NCI-H1436 (cell line): ENCODE measurements around the gene AAK1.
"Not testable (repeated sequence)": the region's sequence is repeated elsewhere in the genome, so short reads cannot be mapped to it uniquely, and the experiment has no call there.

Source experiments
- DNase-seq: peaks from one replicate; lab custom pipeline; 2025; lab: John Stamatoyannopoulos, UW

AAK1 gene

GRCh38 chr2:69659941-69660483 lies 16.5 kb upstream of the AAK1 start:
- DNase-seq, result no peak

GRCh38 chr2:69659349-69659748 lies 15.8 kb upstream of the AAK1 start:
- no peak for DNase-seq

GRCh38 chr2:69652206-69652605 lies 8.7 kb upstream of the AAK1 start:
- no peak for DNase-seq

- not testable (repeated sequence) for DNase-seq
Measured at GRCh38 chr2:69647196-69647595, 3.7 kb upstream of the AAK1 start.

DNA sequence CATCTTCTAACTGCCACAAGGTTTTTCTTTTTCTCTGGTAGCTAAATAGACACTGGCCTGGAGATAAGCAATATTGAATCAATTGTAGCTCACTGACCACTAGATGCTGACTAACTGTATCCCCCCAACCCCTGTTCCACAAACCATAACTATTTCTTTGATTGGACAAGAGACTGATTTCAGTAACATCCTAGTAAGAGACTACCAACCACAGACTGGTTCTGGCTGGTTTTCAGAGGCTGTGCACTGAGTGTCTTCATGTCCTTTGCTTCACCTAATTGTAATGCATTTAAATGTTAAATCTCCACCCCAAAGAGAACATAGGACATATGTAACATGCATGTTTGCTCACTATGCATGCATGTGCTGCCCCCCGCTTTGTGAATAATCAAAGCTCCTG lies 3.2 kb upstream of the AAK1 start:
- no peak for DNase-seq

DNA sequence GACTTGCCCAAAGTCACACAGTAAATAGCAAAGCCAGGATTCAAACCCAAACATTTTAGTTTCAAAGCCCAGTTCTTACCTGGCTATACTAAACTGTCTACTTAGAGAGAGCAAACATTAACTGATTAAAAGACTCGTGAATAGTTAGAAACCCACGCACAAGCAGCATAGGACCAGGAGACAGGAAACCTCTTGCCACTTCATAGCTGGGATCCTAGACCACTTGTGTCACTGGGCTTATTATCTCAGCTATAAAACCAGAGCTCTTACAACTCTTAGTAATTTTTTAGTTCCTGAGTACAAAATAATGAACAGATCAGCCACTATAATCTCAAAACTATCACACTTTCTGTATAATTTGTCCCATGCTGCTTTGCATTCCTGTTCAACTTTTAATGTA lies 2.4 kb upstream of the AAK1 start:
- DNase-seq, result no peak

- no peak for DNase-seq
Measured at GRCh38 chr2:69645031-69645431, 1.5 kb upstream of the AAK1 start.

DNA sequence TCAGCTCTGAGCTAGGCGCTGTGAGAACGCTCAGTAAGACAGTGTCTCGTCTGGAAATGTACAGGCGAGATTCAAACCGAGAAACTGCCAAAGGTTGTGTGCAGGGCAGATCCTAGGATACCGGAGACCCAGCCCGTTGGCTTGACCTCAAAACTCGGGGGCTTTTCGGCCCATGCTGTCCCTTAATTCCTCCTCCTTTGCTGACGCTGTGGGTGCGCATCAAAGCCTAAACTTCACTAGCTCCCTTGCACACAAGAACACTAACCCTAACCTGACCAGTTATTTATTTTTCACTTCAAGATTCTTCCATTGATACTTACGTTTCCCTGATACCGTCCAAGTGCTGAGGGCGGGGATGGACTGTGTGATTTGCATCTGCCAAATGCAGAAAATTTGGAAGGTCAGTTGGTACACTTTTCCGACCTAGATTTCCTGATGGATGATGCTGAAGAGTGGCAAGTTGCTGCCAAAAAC lies 1.0 kb upstream of the AAK1 start:
- no peak for DNase-seq

- DNase-seq, result peak; percentile 8
Measured at GRCh38 chr2:69642709-69643601, 584 bp downstream of the AAK1 start.

DNA sequence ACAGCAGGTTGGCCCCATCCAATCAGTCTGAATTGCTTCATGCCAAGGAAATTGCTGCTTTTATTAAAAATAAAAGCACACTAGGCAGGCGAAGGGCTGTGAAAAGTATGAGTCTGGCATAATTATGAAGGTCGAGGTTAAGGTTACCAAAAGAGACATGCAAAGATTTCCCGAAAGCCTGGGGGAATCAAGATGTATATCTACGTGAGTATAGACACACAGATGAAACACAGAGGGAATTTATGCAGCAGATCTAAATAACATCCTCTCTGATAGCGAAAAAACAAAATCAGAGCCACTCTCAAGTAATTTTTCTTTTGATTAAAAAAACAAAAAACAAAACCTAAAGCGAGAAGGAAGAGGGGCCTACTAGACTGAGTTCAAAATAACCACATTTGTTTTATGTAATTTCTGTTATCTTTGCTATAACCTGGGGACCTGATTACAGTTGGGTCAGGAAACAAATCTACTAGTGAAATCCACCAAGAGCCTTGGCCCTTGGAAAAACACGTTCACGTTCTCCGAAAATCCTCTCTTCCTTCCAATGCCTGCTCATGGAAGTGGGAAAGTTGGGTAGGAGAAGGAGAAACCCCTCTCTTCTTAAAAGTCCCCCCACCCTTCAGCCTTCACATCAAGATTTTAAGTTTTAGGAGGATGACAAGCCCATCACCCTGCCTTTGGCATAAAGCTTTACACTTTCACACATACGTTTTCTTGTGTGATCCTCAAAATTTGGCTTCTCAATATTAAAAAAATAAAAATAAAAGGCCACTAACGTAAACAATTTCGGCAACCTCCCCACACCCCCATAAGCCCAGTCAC lies 1.4 kb downstream of the AAK1 start:
- no peak for DNase-seq

DNA sequence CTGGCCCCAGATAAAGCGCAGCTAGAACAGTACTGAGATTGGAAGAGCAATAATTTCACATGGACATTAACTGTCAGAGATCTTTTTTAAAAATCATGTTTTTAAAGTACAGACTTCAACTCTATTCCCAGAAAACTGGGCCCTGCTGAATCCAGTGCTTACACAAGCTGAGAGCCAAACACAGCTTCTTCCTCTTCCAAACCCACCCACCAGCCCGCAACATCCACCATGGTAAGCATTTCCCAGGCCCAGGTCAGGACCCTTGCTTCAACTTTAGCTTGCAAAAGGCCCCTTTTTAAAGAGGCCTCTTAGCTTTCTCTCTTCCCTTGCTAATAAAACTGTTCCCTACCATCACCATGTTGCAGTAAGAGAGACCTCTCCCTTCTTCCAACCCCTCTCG lies 2.1 kb downstream of the AAK1 start:
- DNase-seq, result no peak

- no peak for DNase-seq
Measured at GRCh38 chr2:69639266-69639665, 4.3 kb downstream of the AAK1 start.

GRCh38 chr2:69638630-69639029 lies 4.9 kb downstream of the AAK1 start:
- DNase-seq, result no peak

- no peak for DNase-seq
Measured at GRCh38 chr2:69637923-69638322, 5.6 kb downstream of the AAK1 start.

DNA sequence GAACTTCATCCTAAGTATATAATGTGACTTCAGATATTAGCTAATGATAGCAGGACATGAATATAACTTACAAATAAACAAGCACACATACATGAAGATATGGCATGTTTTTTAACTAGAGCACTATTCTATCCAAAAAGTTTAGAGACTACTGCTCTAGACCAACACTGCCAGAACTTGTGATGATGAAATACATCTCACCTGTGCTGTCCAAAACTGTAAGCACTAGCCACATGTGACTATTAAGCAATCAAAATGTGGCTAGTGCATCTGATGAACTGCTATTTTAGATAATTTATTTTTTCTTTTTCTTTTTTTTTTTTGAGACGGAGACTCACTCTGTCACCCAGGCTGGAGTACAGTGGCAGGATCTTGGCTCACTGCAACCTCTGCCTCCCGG lies 7.1 kb downstream of the AAK1 start:
- no peak for DNase-seq

GRCh38 chr2:69635432-69635831 lies 8.1 kb downstream of the AAK1 start:
- DNase-seq, result no peak

DNA sequence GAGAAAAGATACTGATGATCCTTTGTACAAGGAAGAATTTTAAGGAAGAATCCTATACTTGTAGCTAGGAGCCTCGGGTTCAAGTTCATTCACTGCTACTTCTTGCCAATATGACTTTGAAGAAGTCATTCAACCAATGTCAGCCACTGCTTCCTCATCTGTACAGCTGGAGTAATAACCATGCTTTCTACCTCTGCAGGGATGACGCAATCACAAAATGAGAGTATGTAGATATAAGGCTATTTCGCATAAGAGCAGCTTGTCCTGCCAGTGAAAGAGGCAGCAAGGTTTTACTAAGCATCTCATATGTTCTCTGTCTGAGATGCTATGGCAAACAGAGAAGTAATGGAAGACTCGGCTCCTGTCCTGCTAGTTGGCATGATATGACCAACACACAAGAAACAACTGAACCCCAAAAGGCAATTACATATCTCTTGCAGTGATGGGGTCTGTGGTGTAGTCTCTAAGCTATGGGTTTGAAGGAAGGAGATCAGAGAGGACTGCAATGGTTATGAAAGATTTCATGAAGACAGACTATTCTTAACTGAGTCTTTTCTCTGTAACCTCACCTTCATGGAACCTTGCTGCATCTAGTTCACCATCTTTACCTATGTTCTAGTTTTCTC lies 9.2 kb downstream of the AAK1 start:
- no peak for DNase-seq

GRCh38 chr2:69631402-69631801 lies 12.1 kb downstream of the AAK1 start:
- no peak for DNase-seq

- DNase-seq, result no peak
Measured at GRCh38 chr2:69629921-69630608, 13.5 kb downstream of the AAK1 start.

GRCh38 chr2:69628325-69629021 lies 15.1 kb downstream of the AAK1 start:
- DNase-seq, result no peak
